IPS-18a (cell line): ENCODE data around the gene PSMB2.
A peak's percentile ranks its signal among the peaks of the same experiment; 100 is the strongest.

ENCODE experiments used
- H3K27ac ChIP-seq: one replicate; pipeline ENCODE4 v1.5.1; 2013; ENCODE audit warnings: low read length
- H3K27me3 ChIP-seq: one replicate; pipeline ENCODE4 v1.6.1; 2013; ENCODE audit warnings: mild to moderate bottlenecking, low read length; ENCODE audit not compliant: control insufficient read depth, insufficient read depth
- H3K36me3 ChIP-seq: one replicate; pipeline ENCODE4 v1.6.1; 2013; ENCODE audit warnings: low read depth, low read length; ENCODE audit not compliant: control insufficient read depth
- H3K4me1 ChIP-seq: one replicate; pipeline ENCODE4 v1.6.1; 2013; ENCODE audit warnings: low read depth, low read length; ENCODE audit not compliant: control insufficient read depth
- H3K4me3 ChIP-seq: one replicate; pipeline ENCODE4 v1.5.1; 2013; ENCODE audit warnings: low read length
- H3K9ac ChIP-seq: one replicate; pipeline ENCODE4 v1.6.1; 2013; ENCODE audit warnings: mild to moderate bottlenecking, low read length, moderate library complexity
- H3K9me3 ChIP-seq: one replicate; pipeline ENCODE4 v1.6.1; 2013; ENCODE audit warnings: low read depth, low read length; ENCODE audit not compliant: control insufficient read depth

PSMB2 gene

GRCh38 chr1:35576061-35576765 lies 65.1 kb downstream of the PSMB2 start:
- Histone ChIP-seq H3K27ac (no peak overlapping the region), H3K4me3 (no peak overlapping the region), H3K36me3 (no peaks in the 10 kb centered on the region), H3K4me1 (peaks cover 4% of the 10 kb centered on the region), H3K9me3 (no peaks in the 10 kb centered on the region), H3K9ac (no peak overlapping the region), H3K27me3 (peaks cover 86% of the 10 kb centered on the region)

- Histone ChIP-seq H3K9ac (no peak overlapping the region), H3K4me3 (no peak overlapping the region), H3K27ac (no peak overlapping the region), H3K4me1 (peaks cover 4% of the 10 kb centered on the region), H3K9me3 (no peaks in the 10 kb centered on the region), H3K36me3 (no peaks in the 10 kb centered on the region), H3K27me3 (peaks cover 93% of the 10 kb centered on the region)
Observed at GRCh38 chr1:35575416-35575958, 65.8 kb downstream of the PSMB2 start.

- peaks cover 100% of the 10 kb centered on the region for H3K27me3 ChIP-seq
- no peak overlapping the region for H3K4me3 ChIP-seq
- no peaks in the 10 kb centered on the region for H3K9me3 ChIP-seq
- no peak overlapping the region for H3K27ac ChIP-seq
- peaks cover 4% of the 10 kb centered on the region for H3K4me1 ChIP-seq
- H3K9ac ChIP-seq = no peak overlapping the region
- H3K36me3 ChIP-seq = no peaks in the 10 kb centered on the region
Observed at GRCh38 chr1:35574655-35575415, 66.5 kb downstream of the PSMB2 start.

- H3K36me3 ChIP-seq = no peaks in the 10 kb centered on the region
- peaks cover 98% of the 10 kb centered on the region for H3K27me3 ChIP-seq
- H3K9ac ChIP-seq = no peak overlapping the region
- H3K4me1 ChIP-seq = peaks cover 4% of the 10 kb centered on the region
- H3K27ac ChIP-seq = no peak overlapping the region
- no peaks in the 10 kb centered on the region for H3K9me3 ChIP-seq
- H3K4me3 ChIP-seq = no peak overlapping the region
Observed at GRCh38 chr1:35574125-35574654, 67.1 kb downstream of the PSMB2 start.

- Histone ChIP-seq H3K9ac (no peak within 1 kb of the TSS), H3K9me3 (no peaks in the 10 kb centered on the region), H3K27ac (no peak within 1 kb of the TSS), H3K4me1 (peaks cover 4% of the 10 kb centered on the region), H3K27me3 (peaks cover 93% of the 10 kb centered on the region), H3K4me3 (peak within 1 kb of the TSS; percentile 47), H3K36me3 (no peaks in the 10 kb centered on the region)
Observed at GRCh38 chr1:35573198-35574124, 67.9 kb downstream of the PSMB2 start, which contains the start of gene TFAP2E. TSS of gene TFAP2E (plus strand) at chr1:35573314. CDS start at chr1:35573578, 264 bp downstream.

- H3K9me3 ChIP-seq = no peaks in the 10 kb centered on the region
- H3K4me3 ChIP-seq = no peak overlapping the region
- no peak overlapping the region for H3K27ac ChIP-seq
- no peaks in the 10 kb centered on the region for H3K36me3 ChIP-seq
- peaks cover 83% of the 10 kb centered on the region for H3K27me3 ChIP-seq
- peaks cover 4% of the 10 kb centered on the region for H3K4me1 ChIP-seq
- no peak overlapping the region for H3K9ac ChIP-seq
Observed at GRCh38 chr1:35572296-35572695, 69.0 kb downstream of the PSMB2 start.

GRCh38 chr1:35571263-35571662 lies 70.1 kb downstream of the PSMB2 start:
- H3K9ac ChIP-seq = no peak overlapping the region
- no peaks in the 10 kb centered on the region for H3K9me3 ChIP-seq
- no peak overlapping the region for H3K4me3 ChIP-seq
- H3K4me1 ChIP-seq = peaks cover under 1% of the 10 kb centered on the region
- H3K27ac ChIP-seq = no peak overlapping the region
- H3K27me3 ChIP-seq = peaks cover 72% of the 10 kb centered on the region
- H3K36me3 ChIP-seq = peaks cover 4% of the 10 kb centered on the region

- Histone ChIP-seq H3K27me3 (peaks cover 66% of the 10 kb centered on the region), H3K27ac (no peak overlapping the region), H3K9me3 (no peaks in the 10 kb centered on the region), H3K4me3 (no peak overlapping the region), H3K36me3 (peaks cover 4% of the 10 kb centered on the region), H3K9ac (no peak overlapping the region), H3K4me1 (no peaks in the 10 kb centered on the region)
Observed at GRCh38 chr1:35570589-35571137, 70.7 kb downstream of the PSMB2 start.

GRCh38 chr1:35569936-35570335 lies 71.4 kb downstream of the PSMB2 start:
- Histone ChIP-seq H3K36me3 (peaks cover 4% of the 10 kb centered on the region), H3K9ac (no peak overlapping the region), H3K27me3 (peaks cover 59% of the 10 kb centered on the region), H3K27ac (no peak overlapping the region), H3K9me3 (no peaks in the 10 kb centered on the region), H3K4me3 (no peak overlapping the region), H3K4me1 (no peaks in the 10 kb centered on the region)

GRCh38 chr1:35568975-35569395 lies 72.3 kb downstream of the PSMB2 start:
- Histone ChIP-seq H3K27me3 (peaks cover 50% of the 10 kb centered on the region), H3K4me3 (no peak overlapping the region), H3K9ac (no peak overlapping the region), H3K4me1 (no peaks in the 10 kb centered on the region), H3K36me3 (peaks cover 5% of the 10 kb centered on the region), H3K27ac (no peak overlapping the region), H3K9me3 (no peaks in the 10 kb centered on the region)
